ENCODE data around the gene TXN.

The TXN gene

DNA sequence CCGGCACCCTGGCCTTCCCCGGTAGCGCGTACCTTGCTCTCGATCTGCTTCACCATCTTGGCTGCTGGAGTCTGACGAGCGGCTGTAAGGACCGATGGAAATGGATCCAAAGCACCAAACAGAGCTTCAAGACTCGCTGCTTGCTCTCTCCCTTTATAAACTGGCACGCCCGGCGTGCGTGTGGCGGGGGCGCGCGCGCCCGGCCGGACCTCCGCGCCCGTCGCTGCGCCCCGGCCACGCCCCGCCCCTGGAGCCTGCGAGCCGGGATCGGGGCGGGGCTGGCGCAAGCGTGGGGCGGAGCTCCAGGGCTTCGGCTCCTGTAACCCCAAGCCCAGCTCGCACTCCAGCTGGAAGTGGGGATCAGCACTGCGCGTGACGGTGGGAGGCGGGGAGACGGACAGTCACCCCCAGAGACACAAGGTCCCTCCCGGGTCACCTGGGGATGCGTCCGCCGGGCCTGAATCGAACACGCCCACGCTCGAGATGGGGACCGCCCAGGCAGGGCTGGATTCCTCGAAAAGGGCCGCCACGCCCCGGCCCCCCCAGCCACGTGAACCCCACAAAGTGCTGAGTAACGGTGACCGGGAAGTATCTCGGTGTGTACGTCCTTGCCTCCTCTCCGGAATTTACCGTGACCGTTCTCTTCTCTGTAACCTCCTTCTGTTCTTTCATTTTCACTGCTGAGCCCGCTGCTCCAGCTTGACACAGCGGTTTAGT lies at the start of gene TXN:
Gene TXN (minus strand): TSS at position 128 of the 717 bp plus-strand sequence. CDS start 72 bp downstream, at position 56.
- DNase-seq: peak; percentile 90

DNA sequence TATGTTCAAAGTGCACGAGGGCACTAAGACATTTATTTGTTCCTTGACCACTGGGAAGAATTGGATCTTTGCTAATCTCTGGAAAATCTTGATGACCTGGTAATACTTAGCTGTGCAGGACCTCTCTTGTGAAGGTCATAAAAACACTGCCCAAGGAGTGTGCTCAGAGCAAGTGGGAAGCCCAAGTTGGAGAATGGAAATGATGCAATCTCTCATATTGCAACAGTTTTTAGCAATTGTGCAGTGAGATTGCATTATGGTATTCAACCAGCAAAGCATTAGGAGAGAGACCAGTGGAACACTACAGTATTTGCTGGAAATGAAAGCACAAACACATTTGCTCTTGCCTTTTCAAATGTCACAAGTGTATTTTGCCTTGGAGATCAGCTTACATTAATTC lies 46.8 kb upstream of the TXN start:
- DNase-seq: no peak

DNA sequence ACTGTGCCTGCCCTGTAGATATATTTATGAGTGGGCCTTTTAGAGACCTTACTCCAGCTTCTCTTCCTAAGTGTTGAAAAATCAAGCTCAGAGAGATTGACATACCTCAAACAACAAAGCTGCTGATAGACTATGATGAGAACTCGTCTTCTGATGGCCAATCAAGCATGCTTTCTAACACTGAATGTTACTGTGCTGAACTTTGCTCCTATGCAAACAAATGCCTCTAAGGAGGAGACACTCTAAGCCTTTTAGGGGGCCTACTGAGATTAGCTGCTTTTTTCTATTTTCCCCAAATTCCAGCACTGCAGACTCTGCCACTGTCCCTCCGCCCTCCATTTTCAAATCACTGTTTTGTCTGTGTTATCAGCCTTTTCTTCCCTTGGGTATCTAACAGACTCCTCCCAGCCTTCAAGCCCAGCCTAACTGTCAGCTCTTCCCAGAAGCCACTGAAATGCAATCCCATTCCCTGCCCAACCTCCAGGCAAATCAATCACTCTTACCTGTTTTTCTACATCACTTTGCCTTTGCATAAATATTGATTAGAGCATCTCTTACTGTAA lies 41.8 kb upstream of the TXN start:
- no peak for DNase-seq

DNA sequence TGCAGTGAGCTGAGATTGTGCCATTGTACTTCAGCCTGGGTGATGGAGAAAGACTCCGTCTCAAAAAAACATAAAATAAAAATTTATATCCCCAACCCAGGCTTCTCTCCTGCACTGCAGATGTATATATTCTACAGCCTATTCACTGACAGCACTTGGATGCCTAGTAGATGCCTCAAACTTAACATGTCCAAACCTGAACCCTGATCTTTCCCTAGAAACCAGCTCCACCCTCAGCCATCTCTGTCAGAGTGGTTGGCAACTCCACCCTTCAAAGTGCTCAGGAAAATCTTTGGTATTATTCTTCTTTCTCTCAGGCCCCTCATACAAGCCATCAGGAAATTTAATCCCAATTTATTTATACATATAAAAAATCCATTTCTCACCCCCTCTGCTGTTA lies 36.9 kb upstream of the TXN start:
- no peak for DNase-seq

DNA sequence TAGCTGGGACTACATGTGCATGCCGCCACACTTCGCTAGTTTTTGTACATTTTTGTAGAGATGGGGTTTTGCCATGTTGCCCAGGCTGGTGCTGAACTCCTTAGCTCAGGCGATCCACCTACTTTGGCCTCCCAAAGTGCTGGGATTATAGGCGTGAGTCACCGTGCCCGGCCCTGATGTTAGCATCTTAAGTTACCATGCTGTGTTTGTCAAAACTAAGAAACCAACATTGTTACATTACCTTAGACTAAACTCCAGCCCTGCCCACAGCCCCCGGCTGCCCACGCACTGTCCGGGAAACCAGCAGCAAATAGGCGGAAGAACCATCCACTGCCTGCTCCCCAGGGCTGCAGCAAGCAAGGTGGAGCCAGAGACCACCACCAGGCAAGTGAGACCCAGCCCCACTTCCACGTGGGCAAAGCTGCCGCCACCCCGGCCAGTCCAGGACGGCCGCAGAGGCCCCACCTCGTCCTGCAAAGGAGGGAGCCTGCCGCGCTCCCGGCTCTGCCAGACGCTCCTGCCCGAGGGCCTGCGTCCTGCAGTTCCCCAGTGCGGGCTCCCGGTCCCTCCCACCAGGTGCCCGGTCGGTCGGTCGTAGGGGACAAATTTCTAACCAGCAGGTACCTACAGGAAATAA lies 35.7 kb upstream of the TXN start:
- DNase-seq: no peak

DNA sequence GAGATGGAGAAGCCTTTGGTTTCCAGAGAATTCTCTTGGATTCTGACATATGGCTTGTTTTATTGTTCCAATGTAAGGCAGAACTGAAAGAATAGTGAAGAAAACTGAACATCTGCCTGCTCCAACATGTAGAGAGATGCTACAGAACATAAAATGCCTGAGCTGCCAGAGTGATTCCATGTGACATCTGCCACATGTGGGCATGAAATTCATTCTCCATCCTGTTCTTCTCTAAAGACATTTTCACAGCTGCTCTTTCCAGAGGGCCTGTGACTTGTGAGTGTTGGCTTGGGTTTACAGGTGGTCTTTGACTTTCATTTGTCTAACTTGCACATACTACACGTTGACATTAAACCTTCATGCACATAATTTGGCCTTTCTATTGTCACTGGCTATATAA lies 33.7 kb upstream of the TXN start:
- peak; percentile 24 for DNase-seq

DNA sequence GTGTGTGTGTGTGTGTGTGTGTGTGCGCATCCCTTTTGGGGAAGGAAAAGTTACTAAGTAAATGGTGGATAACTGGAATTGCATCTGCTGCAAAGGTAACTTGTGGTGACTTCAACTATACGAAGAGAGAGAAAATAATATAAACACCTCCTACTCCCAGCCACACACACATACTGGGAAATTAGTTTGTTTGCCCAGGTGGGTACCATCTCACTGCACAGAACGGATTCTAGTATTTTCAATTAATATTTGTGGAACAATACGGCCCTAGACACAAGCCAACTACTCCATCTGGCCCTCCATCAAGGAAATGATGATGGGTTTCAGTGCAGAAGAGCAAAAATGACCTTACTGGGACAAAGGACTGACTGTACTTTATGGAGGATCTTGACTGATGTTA lies 32.2 kb upstream of the TXN start:
- no peak for DNase-seq

DNA sequence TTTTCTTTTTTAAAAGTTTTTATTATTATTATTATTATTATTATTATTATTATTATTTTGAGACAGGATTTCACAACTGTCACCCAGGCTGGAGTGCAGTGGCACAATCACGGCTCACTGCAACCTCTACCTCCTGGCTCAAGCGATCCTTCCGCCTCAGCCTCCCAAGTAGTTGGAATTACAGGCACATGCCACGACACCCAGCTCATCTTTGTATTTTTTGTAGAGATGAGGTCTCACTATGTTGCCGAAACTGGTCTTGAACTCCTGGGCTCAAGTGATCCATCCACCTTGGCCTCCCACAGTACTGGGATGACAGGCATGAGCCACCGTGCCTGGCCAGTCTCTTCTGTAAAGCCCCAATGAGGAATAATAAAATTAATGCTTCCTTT lies 31.0 kb upstream of the TXN start:
- DNase-seq: no peak

DNA sequence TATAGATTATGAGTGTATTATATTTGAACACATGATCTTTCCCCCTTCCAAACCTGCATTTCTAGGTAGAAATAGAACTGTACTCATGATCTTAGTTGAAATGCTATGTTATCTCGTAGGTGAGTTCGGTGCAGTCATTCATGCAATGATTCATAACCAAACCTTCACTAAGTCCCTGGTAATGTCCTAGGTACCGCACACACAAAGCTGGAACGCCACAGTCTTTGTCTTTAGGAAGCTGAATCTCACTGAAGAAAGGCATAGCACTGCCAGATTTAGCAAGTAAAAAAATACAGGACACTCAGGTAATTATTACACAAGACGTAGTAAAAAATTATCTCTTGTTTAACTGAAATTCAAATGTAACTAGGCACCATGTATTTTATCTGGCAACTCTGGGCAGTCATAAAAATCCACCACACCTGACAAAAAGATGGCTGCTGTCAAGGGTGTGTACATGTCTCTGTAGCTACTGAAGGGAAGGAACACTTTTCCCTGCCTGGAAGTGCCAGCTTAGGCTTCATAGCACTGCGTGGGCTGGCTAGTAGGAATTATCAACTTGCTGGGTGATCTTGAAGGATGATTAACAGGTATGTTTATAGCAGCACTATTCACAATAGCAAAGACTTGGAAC lies 28.0 kb upstream of the TXN start:
- DNase-seq: no peak

DNA sequence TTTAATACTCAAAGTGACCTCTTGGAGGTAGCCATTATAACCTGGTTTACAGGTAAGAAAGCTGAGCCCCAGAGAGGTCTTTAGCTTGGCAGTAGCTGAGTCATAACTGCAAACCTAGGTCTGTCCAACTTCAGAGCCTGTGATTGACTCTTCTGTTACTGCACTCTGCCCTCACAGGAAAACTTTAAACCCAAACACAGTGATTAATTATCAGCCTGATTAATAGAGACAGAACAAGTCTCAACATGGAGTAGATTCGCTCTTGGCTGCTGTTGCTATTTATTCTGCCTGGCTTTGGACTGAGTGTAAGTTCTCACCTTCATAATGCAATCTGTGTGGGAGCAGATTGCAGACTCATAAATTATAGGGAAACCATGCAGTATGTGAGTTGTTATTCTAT lies 27.4 kb upstream of the TXN start:
- peak; percentile 19 for DNase-seq

DNA sequence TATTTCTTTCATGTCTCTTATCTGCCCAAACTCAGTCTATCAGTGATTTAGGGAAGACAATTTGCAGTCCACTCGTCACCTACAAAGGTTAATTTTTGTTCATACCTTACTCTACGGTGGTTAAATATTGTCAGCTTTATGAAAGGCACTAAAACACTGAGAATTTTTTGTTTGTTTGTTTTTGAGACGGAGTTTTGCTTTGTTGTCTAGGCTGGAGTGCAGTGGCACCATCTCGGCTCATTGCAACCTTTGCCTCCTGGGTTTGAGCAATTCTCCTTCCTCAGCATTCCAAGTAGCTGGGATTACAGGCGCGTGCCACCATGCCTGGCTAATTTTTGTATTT lies 26.4 kb upstream of the TXN start:
- DNase-seq: no peak

DNA sequence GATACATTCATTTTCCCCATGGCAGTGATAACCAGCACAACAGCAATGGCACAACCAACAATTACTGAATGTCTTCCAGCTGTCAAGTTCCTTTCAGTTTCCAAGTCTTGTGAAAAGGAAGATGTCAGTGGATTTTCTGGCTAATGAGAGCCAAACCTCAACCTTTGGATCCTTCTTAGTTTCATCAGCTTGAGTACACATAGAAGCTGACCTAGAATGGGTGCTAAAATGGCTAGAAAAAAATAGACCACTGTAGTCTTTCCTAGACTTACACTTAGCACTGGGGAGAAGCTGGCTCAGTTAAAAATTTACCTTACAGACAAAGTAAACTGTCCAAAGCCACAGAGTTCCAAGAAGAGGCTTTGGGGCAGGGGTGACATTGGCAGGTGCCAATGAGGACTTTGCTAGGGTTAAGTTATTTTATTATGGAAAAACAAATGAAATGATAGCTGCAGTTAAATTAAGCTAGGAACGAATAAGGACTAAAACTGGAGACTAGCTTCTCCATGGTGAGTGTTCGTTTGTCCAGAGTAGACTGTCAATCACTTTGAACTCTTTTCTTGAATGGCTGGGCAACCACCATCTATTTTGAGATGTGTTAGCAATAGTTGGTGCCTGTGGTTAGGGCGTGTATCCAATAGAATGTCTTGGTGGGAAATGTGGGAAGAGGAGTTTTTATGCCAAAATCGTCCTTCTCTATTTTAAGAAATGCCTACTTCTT lies 25.9 kb upstream of the TXN start:
- no peak for DNase-seq

DNA sequence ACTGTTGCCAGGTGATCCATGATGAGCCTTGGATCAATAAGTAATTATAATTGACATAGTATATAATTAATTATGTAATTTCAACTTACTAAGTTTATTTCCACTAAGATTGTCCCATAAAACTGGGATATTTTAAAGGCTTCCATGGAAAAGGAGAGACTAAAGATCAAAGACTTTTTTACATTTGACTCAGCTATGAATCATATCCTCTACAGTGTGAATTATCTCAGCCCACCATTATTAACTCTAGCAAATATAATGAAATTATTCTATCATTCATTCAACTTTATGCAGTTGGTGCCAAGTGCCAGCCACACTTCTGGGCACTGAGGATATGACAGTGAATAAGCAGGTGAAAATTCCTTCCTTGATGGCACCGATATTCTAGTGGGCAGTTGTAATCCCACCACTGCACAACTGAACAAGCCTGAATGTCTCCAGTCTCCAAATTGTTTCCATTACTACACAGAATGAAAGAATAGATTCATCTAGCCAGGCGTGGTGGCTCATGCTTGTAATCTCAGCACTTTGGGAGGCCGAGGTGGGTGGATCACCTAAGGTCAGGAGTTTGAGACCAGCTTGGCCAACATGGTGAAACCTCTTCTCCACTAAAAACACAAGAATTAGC lies 21.9 kb upstream of the TXN start:
- DNase-seq: no peak

DNA sequence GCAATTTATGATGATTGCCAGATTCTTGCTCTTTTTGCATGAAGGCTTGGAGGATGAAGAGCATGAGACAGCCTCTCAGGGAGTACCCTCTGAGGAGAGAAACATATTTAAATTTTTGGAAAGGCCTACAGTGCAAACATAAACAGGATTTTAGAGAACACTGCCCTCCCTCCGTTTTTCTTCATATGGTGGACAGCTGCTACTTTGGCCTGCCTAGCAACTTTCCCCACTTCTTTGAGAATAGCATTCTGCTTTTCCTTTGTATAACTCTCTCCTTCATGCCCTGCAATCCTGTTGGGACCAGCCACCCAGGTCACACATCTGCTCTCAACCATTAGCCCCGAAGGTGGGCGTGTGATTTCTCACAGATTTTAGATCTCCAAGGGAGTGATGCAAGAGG lies 20.5 kb upstream of the TXN start:
- DNase-seq: peak; percentile 13

DNA sequence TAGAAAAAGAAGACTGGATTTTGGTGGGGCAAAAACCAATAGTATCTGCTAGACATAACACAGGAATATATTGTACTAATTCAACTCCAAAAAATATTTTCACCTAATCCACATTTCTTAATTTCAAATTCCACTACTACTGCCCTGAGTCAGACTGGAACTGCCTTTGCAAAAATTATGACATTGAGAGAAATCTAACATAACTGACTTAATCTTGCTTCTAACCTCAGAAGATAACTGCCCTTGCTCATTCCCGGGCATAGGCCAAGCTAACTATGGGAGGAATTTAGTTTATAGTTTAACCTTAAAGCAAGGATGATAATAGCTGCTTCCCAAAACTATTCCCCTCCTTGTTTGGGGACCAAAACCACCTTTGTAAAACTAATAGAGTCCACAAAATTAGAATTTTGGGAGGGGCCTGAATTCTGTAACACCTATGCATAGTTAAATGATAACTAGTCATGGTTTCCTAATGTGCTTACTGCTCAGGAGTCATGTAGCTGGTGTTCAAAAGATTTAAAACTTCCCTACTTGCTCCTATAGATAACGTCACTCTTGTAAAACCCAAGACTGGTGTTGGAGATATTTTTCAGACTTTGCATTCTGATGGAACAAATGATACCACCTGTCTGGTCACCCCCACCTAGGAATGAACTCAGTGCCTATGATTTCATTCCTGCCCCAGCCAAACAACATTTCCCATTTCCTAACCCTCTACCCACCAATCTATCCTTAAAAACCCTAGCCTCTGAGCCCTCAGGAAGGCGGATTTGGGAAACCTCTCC lies 14.1 kb upstream of the TXN start:
- DNase-seq: no peak

DNA sequence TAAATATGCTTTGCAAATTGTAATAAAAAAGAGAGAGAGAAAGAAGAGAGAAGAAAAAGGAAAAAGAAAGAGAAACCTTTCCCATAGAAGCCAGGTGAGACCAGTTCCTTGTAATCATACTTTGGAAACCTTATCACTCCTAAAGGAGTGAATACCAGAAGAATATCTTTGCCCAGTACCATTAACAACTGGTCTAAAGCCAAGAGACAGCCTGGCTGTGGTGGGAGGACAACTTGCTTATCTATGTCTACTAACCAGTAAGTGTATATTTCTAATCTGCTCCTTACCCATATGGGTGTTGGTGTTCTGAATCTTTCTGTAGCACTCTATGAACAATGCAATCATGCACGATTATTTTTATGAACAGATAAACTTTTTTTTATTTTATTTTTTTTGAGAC lies 10.5 kb upstream of the TXN start:
- DNase-seq: no peak

DNA sequence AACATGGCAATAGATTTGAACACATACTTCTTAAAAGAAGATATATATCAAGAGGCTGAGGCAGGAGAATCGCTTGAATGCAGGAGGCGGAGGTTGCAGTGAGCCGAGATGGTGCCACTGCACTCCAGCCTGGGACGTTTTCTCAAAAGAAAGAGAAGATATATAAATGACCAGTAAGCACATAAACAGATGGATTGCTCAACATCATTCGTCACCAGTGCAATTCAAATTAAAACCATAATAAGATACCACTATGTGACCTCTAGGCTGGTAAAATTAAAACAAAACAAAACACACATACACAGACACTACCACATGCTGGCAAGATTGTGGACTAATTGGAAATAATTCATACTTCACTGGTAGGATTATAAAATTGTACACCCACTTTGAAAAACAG lies 5.3 kb upstream of the TXN start:
- DNase-seq: no peak

DNA sequence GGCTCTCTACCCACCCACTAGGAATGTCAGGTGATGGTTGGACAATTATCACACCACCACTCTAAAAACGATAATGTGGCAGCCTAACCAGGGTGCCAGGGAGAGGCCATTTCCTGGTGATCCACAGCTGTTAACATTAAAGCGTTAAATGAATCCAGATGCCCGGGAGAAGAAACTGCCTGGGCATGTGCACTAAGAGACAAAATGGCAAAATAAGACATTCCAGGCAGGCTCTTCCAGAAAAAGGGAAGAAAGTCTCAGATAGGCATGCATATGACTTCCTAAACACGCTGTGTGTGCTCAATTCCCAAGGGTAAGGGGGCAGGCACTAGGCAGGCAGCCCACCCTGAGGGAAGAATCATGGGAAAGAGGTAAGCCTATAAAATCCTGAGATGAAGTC lies 4.6 kb upstream of the TXN start:
- DNase-seq: no peak

DNA sequence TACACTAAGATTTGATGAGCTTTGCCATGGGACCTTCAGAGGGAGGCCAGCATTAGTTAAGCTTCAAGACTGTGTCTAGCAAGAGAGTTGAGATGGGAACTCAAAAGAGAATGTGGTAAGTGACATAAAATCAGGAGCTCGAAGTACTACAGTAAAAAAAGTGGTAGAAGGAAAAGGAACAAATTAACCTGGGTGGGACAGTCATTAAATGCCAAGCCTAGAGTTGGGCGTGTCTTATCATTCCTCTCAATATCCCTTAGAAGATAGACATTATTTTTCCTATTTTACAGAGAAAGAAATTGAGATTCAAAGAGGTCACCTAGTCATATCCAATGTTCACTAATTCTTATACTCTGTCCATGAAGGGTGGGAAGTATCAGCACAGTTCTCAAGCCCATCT lies 3.3 kb upstream of the TXN start:
- no peak for DNase-seq

DNA sequence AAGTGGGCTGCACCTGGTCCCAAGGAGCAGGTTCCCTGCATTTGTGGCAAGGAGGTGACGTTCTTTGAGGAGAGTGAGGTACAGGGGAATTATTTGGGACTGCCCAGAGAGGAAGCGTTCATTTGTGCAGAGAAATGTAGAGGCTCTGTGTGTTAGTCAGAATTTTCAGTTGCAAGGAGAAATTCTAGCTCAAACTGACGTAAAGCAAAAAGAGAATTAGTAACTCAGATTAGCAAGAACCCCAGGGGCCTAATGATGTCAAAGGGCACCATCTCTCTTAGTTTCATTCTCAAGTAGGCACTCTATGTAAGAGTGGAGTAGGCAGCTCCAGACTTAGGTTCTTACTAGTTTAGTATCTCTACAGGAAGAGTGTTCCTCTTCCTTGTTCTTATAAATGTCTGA lies 2.4 kb upstream of the TXN start:
- no peak for DNase-seq

DNA sequence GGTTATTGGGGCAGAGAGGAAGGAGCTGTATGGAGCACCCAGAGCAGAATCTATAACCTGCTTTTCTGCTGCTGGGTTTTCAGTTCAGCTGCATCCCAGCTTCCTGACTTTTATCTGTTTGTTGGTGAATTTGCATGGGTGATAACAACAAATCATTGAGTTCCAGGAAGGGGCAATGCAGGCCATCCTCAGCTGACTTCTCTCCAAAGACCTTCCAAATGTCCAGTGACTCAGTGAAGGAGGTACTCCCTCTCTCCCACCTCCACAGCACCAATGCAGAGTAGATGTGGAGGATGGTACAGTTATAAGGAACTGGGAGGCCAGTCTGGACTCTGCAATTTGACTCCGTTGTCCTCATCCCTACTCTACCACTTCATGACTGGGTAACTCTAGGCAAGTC lies 1.6 kb upstream of the TXN start:
- DNase-seq: no peak

DNA sequence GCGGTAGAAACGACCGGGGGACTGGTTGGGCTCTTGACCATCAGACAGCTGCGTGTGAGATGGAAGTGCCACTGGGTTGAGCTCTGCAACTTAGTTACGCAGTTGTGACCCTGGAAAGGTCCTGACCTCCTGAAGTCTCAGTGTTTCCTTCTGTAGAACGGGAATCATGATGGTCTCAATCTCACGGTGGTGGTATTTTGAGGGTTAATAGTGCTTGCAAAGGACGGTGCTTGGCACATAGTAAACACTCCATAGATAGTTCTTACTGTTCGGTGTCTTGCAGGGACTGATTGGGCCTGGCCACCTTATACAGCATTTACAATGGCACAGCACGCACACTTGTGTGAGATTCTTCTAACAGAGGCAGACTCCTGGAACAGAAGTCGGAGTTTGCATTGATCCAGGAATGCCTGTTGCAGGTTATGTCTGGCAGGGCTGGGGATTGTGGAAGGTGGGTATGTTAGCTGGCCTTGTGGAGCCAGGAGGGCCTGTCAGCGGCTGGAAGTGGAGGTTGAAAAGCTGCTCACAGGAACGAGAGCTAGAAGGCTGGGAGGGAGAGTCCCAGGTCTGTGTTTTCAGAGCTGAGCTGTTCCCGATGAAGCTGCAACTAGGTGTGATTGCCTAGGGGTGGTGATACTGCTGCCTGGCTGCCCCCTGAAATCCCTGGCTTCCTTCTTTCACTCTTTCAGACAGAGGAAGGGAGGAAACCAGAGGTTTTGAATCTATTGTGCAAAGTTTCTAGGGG lies 962 bp upstream of the TXN start:
- no peak for DNase-seq

Measured in NCI-H2171 (cell line).